ENCODE results near the gene PNMT. TPM values are rescaled to one million over a fixed set of nuclear protein-coding genes. Genes with fewer than 3 reads are reported as not detected.
"Not testable (repeated sequence)": the region's sequence is repeated elsewhere in the genome, so short reads cannot be mapped to it uniquely, and the experiment has no call there.

The PNMT gene
- total RNA-seq, 1 experiment from 2014 or later, result not detected

DNA sequence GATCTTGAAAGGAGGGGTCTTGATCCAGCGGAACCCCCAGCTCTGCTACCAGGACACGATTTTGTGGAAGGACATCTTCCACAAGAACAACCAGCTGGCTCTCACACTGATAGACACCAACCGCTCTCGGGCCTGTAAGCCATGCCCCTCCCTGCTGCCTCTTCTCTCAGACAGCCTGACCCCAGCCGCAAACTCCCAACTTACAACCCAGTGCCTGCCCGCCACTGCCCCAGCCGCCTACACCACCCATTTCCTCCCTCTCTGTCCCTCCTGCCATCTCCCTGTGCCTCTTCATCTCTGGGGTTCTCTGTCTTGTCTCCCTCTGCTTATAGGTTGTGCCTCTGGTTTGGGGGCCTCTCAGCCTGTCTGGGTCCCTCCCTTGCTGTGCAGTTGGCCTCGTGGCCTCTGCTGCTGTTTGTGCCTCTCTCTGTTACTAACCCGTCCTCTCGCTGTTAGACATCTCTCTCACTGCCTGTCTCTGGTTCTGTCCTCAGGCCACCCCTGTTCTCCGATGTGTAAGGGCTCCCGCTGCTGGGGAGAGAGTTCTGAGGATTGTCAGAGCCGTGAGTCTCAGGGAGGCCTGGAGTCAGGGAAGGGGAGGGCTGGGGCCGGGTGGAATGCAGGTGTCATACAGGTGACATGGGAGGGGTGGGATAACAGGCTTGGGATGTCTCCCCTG, 41.2 kb downstream of the PNMT start:
- DNase-seq (ENCODE audit: low spot score), result no peak

DNA sequence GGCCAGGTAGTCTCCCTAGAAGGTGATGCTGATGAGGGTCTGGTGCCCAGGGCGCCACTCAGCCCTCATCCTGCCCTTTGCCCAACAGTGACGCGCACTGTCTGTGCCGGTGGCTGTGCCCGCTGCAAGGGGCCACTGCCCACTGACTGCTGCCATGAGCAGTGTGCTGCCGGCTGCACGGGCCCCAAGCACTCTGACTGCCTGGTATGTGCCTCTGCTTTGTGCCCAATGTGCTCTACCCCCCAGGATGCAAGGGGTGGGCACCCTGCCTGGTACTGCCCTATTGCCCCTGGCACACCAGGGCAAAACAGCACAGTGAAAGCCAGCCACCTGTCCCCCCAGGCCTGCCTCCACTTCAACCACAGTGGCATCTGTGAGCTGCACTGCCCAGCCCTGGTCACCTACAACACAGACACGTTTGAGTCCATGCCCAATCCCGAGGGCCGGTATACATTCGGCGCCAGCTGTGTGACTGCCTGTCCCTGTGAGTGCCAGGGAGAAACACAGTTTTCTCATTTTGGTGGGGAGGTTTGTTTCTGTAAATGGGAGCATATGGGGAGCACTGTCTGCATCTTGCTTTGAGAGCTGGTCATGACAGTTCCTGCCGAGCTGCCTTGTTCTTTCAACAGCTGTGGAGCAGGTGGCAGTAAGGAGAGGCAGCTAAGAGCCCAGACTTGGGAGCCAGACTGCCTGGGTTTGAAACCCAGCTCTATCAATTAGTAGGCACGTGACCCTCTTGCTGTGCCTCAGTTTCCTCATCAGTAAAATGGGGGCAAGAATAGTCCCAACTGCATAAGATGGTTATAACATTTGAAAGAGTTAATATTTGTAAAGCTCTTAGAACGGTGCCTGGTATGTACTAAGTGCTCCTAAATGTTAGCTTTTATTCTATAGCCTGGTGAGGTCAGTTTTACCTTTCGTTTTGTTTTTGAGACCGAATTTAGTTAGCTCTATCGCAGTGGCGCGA, 42.0 kb downstream of the PNMT start:
- no peak for DNase-seq (ENCODE audit: low spot score)

- DNase-seq (ENCODE audit: low spot score), result not testable (repeated sequence)
These were observed 42.8 kb downstream of the PNMT start for GRCh38 chr17:39711071-39711470.

DNA sequence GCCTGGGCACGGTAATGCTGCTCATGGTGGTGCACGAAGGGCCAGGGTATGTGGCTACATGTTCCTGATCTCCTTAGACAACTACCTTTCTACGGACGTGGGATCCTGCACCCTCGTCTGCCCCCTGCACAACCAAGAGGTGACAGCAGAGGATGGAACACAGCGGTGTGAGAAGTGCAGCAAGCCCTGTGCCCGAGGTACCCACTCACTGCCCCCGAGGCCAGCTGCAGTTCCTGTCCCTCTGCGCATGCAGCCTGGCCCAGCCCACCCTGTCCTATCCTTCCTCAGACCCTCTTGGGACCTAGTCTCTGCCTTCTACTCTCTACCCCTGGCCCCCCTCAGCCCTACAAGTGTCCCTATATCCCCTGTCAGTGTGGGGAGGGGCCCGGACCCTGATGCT, 43.6 kb downstream of the PNMT start:
- no peak for DNase-seq (ENCODE audit: low spot score)

DNA sequence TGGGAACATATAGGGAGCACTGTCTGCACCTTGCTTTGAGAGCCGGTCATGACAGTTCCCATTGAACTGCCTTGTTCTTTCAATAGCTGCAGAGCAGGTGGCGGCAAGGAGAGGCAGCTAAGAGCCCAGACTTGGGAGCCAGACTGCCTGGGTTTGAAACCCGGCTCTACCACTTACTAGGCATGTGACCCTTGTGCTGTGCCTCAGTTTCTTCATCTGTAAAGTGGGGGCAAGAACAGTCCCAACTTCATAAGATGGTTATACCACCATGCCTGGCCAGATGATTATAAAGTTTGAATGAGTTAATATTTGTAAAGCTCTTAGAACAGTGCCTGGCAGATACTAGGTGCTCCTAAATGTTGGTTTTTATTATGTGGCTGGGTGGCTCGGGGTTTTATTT, 46.0 kb downstream of the PNMT start:
- DNase-seq (ENCODE audit: low spot score), result no peak

DNA sequence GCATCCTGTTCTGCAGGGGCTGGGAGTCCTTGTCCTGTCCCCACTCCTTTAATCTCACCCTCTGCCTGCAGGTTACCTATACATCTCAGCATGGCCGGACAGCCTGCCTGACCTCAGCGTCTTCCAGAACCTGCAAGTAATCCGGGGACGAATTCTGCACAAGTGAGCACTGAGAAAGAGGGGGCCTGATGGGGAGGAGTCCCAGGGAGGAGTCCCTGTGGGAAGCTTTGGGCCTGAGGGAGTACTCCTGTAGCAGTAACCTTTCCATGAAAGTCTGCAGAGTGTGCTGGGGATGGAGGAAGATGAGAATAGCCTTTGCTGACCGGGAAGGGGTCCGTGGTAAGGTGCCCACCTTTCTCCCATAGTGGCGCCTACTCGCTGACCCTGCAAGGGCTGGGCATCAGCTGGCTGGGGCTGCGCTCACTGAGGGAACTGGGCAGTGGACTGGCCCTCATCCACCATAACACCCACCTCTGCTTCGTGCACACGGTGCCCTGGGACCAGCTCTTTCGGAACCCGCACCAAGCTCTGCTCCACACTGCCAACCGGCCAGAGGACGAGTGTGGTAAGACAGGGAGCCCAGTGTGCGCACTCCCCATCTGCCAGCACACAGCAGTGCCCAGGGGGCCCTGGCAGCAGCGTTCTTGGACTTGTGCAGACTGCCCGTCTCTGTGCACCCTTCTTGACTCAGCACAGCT, 47.3 kb downstream of the PNMT start:
- DNase-seq (ENCODE audit: low spot score), result no peak

DNA sequence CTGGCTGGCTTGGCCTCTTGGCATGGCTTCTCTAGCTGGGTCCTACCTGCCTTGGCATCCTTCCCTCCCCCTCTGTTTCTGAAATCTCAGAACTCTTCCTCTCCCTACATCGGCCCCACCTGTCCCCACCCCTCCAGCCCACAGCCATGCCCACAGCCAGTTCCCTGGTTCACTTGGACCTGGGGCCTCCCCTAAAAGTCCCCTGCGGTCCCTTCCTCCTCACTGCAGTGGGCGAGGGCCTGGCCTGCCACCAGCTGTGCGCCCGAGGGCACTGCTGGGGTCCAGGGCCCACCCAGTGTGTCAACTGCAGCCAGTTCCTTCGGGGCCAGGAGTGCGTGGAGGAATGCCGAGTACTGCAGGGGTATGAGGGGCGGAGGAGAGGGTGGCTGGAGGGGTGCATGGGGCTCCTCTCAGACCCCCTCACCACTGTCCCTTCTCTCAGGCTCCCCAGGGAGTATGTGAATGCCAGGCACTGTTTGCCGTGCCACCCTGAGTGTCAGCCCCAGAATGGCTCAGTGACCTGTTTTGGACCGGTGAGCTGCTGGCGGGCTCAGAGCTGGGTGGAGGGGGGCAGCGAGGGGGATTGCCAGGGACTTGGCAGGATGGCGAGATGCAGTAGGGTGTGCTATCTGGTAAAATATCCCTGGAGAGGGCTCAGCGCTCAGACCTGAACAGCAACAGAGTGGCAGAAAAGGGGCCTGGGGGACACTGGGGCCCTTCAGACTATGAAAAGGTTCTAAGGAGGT, 48.0 kb downstream of the PNMT start:
- no peak for DNase-seq (ENCODE audit: low spot score)

GRCh38 chr17:39716879-39717536, 48.8 kb downstream of the PNMT start:
- DNase-seq (ENCODE audit: low spot score), result no peak

- DNase-seq (ENCODE audit: low spot score), result no peak
These were observed 49.4 kb downstream of the PNMT start for GRCh38 chr17:39717660-39718059.

- no peak for DNase-seq (ENCODE audit: low spot score)
These were observed 51.5 kb downstream of the PNMT start for GRCh38 chr17:39719563-39720355.

Other genes with a start within 250 kb of the PNMT start
- 12.8 and 14.2 TPM in 2 replicates for gene MED1, start 217.2 kb upstream of the PNMT start, total RNA-seq (2014; rRNA removed; shearing (Covaris generic))
- 15.5 and 16.4 TPM in 2 replicates for gene CDK12, start 207.0 kb upstream of the PNMT start, total RNA-seq (2014; rRNA removed; shearing (Covaris generic))
- 0.02 TPM in 1 of 2 replicates, not detected in the other for gene NEUROD2, start 60.5 kb upstream of the PNMT start, total RNA-seq (2014; rRNA removed; shearing (Covaris generic))
- gene PPP1R1B, start 41.5 kb upstream of the PNMT start, total RNA-seq (2014; rRNA removed; shearing (Covaris generic)), result not detected in 2 replicates
- gene STARD3, start 31.3 kb upstream of the PNMT start, total RNA-seq (2014; rRNA removed; shearing (Covaris generic)), result 20.7 and 22.9 TPM in 2 replicates
- gene TCAP, start 3.1 kb upstream of the PNMT start, total RNA-seq (2014; rRNA removed; shearing (Covaris generic)), result 0.81 TPM in 1 of 2 replicates, not detected in the other
- gene PGAP3, start 19.6 kb downstream of the PNMT start, total RNA-seq (2014; rRNA removed; shearing (Covaris generic)), result 10.9 and 11.4 TPM in 2 replicates
- 10.1 and 18.5 TPM in 2 replicates for gene ERBB2, start 31.6 kb downstream of the PNMT start, total RNA-seq (2014; rRNA removed; shearing (Covaris generic))
- 91.9 and 99.5 TPM in 2 replicates for gene MIEN1, start 62.1 kb downstream of the PNMT start, total RNA-seq (2014; rRNA removed; shearing (Covaris generic))
- 0.41 TPM in 1 of 2 replicates, not detected in the other for gene GRB7, start 69.5 kb downstream of the PNMT start, total RNA-seq (2014; rRNA removed; shearing (Covaris generic))
- gene IKZF3, start 195.9 kb downstream of the PNMT start, total RNA-seq (2014; rRNA removed; shearing (Covaris generic)), result 0.04 TPM in 1 of 2 replicates, not detected in the other
- gene ZPBP2, start 199.7 kb downstream of the PNMT start, total RNA-seq (2014; rRNA removed; shearing (Covaris generic)), result not detected in 2 replicates